ENCODE results near the gene FAM171A1.

Gene FAM171A1

DNA sequence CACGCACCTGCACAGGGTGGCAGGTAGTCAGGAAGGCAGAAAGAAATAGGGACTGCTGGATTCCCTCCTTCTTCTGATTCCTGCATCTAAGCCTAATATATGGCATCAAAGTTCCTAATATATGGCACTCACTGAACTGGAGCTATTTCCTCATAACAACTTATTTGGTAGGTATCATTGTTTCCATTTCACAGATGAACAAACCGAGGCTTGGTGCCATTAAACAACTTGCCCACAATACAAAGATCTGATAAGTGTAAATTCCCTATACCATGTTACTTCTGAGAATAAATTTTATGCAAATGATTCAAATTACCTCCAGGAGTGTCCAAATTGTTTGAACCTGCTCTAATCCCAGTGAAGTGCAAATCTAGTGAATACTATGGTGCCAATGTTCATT, 2.1 kb upstream of the FAM171A1 start:
- DNase-seq: no peak

DNA sequence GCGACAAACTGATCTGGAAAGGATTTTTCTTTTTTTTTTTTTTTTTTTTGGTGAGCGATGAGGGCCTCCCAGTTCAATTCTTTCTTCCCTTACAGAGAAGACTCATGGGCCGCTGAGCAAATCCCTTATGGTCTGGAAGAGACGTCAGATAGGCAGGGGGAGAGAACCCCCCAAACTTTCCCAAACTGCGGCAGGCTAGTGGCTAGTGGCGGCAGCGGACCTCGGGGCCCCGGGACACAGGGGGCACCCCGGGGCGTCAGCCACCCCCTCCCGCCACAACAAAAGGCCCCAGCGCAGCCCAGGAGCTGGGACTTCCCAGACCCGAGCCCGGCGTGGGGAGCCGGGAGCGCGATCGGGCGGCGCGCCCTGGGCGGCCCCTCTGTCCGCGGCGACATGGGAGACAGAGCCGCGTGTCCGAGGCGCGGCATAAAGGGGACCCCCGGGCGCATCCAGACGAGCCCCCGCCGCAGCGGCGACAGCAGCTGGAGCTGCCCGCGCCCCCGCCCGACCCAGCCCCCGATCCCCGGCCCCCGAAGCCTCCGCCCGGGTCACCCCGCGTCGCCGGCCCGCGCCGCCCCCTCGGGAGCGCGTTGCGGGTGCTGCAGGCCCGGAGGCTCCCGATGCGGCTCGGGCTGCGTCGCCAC, 755 bp downstream of the FAM171A1 start:
- DNase-seq: peak; percentile 39

DNA sequence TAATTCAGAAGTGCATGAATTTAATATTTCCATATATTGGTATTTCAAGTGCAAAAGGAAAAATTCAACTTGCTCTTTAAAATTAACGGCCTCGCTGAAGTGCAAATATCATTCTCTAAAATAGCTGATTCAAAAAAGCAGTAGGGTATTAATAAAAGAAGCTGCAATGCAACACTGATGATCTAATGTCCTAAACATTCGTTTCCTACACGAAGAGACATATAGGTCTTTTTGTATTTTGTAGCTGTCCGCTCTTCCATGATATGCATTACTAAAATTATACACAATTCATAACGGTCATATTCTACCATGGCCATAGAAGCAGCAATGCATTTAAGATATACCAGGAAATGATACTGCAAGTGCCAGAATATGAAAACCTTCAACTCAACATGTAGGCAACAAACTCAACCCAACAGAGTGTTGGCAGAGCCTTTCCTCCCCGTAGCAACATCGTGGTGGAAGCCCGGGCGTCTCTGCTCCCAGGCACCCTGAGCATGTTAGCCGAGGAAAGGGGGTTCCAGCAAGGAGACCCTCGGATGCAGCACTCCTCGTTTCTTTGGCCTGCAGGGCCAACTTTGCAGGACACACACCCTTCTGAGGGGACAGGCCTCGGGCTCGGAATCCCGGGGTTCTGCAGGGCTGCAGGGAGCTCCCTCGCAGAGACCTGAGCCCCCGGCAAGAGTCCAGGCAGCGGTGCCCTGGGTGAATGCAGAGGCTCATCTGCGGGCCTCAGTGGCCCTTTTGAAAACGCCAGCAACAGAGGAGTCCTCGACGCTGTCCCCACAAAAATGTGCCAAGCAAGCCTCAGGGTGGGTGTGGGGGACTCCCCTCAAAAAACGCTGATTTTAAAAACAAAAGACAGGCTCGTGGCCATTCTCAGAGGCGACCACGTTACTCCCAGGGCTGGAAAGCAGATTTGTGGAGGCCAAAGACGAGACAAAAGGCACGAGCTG, 1.6 kb downstream of the FAM171A1 start:
- peak; percentile 56 for DNase-seq

DNA sequence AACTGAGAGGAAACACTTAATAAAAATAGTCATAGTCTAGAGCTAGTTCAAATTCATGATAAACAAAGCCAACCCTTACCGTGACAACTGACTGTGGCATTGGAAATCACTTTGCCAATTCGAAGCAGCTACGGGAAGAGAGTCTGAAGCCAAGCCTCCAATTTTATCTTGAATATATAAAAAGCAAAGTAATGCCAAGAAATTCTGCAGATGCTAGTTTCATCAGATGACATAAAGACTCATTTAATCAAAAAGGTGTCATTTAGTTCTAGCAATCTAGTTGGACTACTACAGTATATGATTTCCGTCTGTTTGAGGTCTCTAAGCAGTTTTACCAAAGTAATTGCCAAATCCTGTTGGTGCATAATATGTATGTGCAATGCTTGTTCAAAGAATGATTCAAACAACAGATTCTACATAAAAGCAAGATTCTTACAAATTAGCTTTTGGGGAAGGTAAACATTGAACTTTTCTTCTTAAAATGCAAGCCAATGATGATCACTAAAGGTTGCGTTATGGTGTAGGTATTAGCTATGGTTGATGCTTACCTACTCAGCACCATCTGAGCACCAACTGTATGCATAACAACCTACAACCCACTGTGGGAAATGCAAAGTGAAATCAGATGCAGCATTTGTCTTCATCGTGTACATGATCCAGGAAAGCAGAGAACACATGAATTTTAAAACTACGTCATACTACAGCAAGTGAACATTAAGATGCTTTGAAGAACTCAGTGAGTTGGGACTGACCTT, 2.8 kb downstream of the FAM171A1 start:
- no peak for DNase-seq

DNA sequence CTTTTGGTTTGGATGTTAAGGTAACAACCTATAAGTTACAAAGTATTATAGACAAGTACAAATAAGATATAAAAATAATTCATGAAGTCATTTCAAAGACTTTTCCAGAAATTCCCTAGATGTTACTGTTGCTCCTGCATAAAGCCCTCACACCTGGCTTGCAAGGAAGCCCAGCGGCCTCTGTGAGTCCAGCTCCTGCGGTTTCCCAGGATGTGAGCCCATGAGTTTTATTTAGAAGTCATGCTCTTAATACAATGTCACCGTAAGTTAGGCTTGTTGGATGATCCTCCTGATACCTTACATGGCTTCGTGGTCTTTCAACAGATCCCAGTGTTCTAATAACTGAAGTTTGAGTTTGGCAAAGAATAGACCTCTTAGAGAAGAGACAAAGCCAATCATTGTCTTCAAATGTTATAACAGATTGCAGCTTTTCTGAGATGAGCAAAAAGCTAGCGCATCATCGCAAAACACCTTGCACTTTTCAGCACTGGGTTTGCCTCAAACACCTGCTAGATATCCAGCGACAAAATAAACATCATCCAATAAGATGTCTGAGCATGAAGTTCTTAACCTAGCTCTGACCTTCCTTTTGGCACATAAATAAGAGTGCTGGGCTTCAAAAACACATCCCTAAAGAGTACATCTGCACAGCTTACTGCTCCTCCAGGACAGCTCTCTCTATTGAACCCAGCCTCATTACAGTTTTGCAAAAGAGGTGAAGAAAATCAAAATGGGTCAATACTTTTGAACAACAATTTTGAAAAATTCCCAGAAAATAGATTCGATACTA, 3.6 kb downstream of the FAM171A1 start:
- DNase-seq: no peak

DNA sequence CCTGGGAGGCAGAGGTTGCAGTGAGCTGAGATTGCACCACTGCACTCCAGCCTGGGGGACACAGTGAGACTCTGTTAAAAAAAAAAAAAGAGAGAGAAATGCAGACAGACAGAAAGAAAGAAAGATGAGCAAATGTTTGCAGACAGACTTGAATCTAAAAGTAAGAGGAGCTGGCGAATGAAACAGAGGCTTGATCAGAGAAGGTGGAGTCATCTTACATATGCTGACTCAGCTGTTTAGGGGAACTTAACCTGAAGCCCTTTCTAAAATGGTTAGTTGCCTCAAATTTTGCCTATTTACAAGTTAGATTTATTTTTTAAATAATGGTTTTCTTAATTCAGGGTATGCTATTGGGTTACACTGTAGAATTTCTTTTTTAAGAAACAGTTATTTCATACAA, 5.4 kb downstream of the FAM171A1 start:
- DNase-seq: no peak

DNA sequence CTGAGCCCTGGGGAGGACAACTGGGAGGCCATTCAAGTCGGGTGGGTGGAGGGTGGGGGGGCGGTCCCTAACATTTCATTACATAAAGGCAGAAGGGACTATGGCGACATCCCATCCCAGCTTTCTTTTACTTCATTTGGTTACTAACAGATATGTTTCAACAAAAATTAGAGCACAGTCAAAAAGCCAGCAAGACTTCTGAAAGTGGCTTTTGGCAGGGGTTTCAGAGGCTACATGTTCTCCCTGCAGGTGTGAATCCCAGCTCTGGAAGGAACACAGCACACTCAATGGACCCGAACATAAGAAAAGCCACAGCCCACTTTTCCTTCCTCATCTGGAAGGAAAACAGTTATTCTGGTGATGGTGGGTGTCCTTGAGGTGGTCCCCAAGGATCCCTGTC, 7.1 kb downstream of the FAM171A1 start:
- DNase-seq: no peak

DNA sequence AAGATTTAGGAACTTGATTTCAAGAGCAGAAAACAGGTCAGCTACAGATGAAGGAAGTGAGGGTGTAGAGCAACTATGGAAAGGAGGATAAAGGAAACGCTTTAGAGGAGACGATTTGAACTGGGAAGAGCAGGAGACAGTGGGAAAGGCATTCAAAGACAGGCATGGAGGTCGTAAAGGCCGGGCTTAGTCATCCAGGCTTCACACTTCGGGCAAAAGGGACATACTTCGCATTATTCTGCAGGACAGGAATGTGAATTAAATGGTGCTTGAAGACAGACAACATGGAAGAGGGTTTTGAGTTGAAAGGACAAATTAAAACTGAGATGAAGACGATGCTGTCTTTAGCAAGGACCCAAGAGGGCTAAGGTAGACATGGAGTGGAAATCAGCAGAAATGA, 8.1 kb downstream of the FAM171A1 start:
- DNase-seq: peak; percentile 58

DNA sequence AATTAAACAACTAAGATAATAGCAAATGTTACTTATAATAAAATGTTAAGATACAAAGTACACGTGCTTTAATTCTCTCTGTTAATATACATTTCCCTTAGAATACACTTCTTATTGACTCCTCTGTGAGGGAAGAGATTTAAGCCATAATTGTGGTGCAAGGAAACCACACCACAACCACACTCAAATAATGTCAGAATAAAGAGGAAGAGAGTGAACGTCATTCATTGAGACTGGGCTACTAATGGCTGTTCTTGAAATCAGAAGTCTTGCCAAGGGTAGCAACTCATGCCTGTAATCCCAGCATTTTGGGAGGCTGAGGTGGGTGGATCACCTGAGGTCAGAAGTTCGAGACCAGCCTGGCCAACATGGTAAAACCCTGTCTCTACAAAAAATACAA, 10.0 kb downstream of the FAM171A1 start:
- no peak for DNase-seq

DNA sequence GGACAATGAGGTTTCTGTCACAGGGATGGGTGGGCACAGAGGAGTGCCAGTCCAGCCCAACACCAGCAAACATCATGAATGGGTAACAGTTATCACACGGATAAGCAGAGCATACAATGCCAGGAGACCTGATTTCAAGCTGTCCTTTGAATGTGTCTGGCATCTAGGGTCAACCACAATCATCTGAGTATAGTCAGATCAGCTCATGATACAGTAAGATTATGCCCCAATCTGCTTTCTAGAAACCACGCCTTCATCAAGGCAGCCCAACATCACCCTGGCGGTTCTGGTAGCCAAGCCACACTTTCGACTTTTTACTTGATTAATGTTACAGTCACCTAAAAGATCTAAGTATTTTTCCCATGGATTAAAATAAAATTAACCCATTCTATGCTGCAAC, 10.5 kb downstream of the FAM171A1 start:
- no peak for DNase-seq

DNA sequence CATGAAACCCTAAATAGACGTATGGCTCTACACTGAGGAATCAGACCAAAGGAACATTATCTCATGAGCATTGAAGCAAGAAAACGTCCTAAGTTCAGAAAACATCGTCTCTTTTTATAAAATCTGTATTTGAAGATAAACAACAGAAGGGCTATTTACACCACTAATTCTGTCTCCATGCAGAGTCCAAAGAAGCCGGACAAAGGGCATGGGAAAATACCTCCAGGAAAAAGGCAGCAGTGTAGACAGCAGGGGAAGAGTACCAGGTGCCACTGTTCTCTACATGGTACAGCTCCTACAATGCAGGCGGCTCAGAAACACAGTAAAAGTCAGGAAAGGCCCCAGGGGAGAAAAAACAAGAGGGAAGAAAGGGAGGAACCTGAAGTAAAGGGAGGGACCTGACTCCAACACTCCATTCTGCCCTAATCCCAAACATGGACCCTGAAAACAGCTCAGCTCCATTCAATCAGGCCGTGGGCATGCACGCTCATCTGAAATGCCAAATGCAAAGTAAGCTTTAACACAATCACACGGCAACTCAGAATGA, 17.5 kb downstream of the FAM171A1 start:
- DNase-seq: no peak

DNA sequence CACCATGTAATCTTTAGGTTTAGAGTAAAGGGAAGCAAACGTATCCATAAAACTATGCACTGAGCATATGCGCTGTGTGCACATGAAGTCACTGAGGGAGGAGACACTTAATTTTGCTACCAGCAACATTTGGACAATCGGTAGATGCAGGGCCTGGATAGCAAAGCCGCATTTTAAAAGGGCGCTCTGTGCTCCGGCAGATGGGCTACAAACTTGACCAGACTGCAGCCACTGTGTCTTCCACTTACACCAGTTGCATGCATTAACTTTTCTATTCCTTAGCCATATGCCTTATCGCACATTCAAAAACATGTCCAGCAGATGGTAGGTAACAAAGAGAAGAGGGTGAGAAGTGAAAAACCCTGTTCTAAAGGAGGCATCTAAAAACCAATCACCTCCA, 18.3 kb downstream of the FAM171A1 start:
- no peak for DNase-seq

DNA sequence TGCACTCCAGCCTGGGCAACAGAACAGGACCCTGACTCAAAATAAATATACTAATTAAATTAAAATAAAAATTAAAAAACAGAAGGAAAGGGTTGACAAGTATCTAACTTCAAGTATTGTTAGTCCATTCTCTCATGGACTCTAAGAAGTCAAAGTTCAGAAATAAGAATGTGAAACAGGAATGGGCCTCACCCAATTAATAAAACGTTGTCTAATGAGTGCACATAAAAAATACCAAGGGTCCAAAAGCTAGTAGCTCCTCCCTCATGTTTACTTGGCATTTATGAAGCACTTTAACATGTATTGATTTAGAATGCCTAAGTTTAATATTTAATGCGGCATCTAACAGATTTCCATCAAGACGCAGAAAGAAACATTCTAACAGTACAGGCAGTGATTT, 18.9 kb downstream of the FAM171A1 start:
- no peak for DNase-seq

DNA sequence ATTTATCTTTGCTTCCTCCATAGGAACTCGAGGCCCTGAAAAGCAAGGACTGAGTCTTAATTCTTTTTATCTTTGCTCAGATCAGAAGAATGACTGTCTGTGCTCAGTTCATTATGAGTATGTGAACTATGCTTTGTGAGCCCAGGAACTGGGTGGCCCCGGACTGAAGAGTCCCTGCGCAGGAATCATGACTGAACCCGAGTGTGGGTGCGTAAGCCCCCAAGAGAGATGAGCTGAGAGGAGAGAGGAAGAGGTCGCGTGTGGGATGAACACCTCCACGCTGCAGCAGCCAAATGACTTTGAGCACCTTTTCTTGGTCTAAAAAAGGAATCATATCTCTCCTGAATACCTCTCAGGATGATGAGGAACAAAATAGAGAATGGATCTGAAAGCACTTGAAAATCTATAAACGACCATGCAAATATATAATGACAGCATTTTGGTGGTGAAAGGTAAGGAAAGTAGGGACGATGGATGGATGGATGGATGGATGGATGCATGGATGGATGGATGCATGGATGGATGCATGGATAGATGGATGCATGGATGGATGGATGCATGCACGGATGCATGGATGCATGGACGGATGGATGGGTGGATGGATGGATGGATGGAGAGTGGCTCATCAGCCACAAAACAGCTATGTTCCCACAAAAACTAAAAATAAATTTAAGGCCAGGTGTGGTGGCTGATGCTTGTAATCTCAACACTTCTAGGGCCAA, 19.8 kb downstream of the FAM171A1 start:
- DNase-seq: no peak

DNA sequence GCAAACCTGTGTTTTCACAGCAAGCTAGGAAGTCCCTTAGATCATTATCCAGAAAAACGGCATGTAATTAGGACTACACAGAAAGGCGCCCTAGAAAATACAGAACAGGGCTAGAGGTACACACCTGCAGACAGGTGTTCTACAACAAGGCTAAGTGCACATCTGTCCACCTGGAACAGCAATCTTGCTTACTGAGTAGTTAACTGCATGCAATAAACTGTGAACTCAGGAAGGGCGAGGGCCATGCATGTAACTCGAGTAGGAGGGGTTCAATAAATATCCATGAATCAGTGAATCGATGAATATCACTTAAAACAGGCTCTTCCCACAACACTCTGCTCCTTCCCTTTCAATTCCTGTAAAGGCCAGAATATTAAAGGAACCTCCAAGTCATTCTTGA, 22.0 kb downstream of the FAM171A1 start:
- DNase-seq: no peak

DNA sequence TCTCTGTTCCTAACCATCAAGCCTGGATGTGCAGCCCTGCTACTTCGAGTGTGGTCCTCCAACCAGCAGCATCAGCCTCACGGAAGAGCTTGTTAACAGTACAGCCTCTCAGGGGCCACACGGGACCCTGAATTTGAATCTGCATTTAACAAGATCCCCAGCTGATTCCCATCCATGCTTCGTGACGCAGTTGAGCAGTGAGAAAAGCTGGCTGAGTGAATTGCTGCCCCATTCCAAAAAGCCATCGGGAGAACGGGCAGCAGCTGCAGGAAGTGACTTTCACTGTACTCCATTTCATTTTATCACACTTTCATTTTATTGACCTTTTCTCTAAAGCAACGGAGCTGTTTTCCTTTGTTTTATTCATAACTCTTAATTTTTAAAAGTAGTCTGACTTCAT, 22.5 kb downstream of the FAM171A1 start:
- no peak for DNase-seq

DNA sequence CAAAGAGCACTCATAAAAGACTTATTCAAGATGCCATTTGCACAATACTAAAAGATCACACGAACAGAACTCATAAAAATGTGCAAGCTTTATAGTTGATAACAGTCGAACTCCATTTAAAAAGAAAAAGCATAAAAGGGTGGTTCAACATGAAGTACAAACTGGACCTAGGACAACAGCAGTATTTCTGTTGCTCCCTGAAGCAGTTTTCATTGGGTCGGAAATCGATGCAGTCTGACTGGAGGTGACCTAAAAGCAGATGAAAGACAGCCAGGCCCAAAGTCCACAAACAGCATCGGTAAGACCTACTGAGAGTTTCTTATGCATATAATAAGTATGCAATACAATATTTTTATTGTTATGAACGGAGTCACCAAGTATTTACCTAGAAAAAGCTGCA, 23.9 kb downstream of the FAM171A1 start:
- no peak for DNase-seq

DNA sequence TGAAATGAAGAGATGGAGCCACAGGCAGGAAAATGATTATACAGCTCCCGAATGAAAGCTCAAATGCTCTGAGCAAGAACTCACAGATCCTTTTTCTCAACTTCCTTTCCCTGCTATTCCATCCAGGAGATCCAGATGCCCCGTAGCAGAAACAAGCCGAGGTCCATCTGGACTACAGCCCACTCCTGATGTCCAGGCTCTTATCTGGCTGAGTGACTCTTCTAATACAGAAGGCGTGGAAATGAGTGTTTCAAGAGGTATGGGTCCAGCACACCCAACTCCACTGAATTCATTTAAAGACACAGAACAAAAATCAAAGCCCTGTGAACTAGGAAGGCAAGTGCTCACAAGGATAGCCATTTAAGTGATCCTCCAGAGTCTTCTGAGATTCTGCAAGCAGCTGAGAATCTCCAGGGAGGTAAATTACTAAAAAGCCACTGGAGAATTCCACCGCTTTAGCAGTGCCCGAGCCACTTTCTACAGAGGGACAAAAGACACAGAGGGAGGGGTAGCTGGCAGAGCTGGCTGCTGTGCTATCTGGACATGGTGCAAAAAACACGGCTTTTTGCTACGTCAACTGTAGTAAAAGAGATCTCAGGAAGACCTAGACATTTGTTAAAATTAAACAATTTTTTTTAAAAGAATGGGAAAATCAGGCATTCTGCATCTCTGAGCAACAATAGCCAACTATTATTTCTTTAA, 24.5 kb downstream of the FAM171A1 start:
- DNase-seq: no peak

DNA sequence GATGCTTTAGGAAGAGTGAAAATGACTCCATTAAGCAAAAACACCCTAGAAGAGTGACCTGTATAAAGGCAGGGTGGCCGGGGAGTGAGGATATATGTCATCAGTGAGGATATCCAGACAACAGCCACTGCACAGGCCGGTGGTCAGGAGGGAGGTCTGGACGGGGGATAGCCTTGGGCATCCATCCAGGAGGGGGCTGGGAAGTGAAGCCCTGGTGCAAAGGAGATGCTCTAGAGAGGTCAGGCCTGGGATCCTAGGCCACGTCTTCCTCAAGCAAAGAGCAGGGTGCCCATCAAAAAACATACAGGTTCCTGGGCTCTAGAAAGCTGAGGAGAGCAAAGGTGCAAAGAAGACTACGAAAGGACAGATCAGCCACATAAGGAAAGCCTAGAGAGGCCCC, 25.6 kb downstream of the FAM171A1 start:
- DNase-seq: no peak

DNA sequence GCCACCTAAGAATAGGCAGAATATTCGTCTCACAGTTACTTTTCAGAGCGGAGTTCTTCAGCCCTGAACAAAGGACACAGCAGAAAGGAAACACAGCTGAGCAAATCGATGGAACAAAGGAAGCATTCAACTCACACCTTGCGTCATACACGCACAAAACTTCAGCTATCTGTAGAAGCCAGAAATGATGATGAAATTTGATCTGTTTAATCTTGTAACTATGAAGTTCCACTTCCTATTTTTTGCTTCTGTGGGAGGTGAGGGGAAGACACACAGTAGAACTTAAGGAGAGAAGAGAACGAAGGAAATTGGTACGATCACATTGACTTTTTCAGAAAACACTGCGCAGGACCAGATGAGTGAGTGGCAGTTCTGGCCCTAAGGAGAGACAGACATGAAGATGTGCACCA, 26.2 kb downstream of the FAM171A1 start:
- DNase-seq: peak; percentile 37

DNA sequence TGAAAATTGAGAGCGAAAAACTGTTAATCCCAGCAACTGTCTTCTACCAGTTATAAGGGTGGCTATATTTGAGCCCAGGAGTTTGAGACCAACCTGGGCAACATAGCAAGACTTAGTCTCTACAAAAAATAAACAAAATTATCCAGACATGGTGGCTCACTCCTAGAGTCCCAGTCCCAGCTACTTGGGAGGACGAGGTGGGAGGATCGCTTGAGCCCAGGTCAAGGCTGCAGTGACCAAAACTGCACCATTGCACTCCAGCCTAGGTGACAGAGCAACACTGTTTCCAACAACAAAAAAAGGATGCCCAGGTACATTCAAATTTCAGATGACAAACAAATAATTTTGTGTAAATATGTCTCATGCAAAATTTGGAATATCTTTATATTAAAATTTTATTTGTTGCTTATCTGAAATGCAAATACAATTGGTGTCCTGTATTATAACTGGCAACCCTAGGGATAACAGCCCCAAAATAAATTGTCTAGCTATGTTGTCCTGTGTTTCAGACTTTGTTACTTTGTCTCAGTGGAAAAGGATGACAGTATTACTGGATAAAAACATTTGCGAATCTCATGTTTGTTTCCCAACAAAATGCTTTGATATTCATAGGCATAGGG, 26.7 kb downstream of the FAM171A1 start:
- DNase-seq: no peak

Measured in fibroblast of skin of right biceps (primary cell).